ENCODE data around the gene MED22.

DNA sequence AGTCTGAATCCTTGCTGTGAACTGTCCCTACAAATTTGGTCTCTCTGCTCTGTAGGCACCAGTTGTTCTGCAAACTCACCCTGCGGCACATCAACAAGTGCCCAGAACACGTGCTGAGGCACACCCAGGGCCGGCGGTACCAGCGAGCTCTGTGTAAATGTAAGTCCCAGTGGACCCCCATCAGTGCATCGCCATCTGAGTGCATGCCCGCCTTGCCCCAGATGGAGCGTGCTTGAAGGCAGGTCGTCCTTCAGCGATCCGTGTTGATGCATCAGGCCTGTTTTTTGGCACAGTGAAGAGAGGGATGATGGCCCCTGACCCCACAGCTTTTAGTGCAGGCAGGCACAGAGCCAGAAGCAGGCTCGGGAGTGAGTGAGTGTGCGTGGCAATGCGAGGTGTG is 9.7 kb upstream of the MED22 start:
- TF ChIP-seq, protein P1, sequence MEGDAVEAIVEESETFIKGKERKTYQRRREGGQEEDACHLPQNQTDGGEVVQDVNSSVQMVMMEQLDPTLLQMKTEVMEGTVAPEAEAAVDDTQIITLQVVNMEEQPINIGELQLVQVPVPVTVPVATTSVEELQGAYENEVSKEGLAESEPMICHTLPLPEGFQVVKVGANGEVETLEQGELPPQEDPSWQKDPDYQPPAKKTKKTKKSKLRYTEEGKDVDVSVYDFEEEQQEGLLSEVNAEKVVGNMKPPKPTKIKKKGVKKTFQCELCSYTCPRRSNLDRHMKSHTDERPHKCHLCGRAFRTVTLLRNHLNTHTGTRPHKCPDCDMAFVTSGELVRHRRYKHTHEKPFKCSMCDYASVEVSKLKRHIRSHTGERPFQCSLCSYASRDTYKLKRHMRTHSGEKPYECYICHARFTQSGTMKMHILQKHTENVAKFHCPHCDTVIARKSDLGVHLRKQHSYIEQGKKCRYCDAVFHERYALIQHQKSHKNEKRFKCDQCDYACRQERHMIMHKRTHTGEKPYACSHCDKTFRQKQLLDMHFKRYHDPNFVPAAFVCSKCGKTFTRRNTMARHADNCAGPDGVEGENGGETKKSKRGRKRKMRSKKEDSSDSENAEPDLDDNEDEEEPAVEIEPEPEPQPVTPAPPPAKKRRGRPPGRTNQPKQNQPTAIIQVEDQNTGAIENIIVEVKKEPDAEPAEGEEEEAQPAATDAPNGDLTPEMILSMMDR (IDR thresholded peaks at IDR 0.05; ENCODE audit: low read length): no peak
- no peak for TF ChIP-seq EZH2 (optimal IDR thresholded peaks at IDR 0.05; ENCODE audit: low read depth, low read length)
